ENCODE data around the gene MS4A14. TPM values are rescaled to one million over a fixed set of nuclear protein-coding genes. Genes with fewer than 3 reads are reported as not detected.
"Not testable (repeated sequence)": the region's sequence is repeated elsewhere in the genome, so short reads cannot be mapped to it uniquely, and the experiment has no call there.

The MS4A14 gene
- total and polyA plus RNA-seq, 8 donors, result under 0.01 to 4.1 (median 0.18) TPM; not detected in 3

DNA sequence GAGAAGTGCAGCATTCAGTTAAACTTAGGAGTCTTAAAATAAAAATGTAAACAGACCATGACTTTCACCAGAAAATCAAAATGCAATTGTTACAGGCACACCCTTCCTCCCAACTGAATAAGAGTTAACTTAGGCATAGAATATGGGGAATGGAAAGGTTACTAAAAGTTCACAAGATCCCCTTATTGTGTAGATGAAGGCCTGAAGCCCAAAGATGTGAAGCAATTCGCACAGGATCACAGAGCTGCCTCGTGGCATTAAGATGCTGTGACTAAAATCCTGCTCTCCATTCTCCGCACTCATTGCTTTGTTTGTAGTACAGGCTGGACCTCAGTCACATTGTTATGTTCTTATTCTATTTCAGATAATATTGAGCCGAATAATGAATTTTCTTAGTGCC lies 37.1 kb downstream of the MS4A14 start:
- DNase-seq, result no peak
- intact Hi-C loops (cut with DNase I; ENCODE audit: low total_unique reads), result no loop called here
- Histone ChIP-seq H3K27me3 (no peaks in the 10 kb centered on the region), H3K4me1 (no peaks in the 10 kb centered on the region), H3K9me3 (no peaks in the 10 kb centered on the region), H3K4me3 (no peak overlapping the region), H3K36me3 (no peaks in the 10 kb centered on the region), H3K27ac (no peak overlapping the region)
- 62 to 69% (median 63%) methylated on average over 4 of the region's 4 CpGs for WGBS, 5 donors
- TF ChIP-seq POLR2AphosphoS5 (IDR thresholded peaks at IDR 0.05), result no peak
- TF ChIP-seq, protein P1, sequence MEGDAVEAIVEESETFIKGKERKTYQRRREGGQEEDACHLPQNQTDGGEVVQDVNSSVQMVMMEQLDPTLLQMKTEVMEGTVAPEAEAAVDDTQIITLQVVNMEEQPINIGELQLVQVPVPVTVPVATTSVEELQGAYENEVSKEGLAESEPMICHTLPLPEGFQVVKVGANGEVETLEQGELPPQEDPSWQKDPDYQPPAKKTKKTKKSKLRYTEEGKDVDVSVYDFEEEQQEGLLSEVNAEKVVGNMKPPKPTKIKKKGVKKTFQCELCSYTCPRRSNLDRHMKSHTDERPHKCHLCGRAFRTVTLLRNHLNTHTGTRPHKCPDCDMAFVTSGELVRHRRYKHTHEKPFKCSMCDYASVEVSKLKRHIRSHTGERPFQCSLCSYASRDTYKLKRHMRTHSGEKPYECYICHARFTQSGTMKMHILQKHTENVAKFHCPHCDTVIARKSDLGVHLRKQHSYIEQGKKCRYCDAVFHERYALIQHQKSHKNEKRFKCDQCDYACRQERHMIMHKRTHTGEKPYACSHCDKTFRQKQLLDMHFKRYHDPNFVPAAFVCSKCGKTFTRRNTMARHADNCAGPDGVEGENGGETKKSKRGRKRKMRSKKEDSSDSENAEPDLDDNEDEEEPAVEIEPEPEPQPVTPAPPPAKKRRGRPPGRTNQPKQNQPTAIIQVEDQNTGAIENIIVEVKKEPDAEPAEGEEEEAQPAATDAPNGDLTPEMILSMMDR (IDR thresholded peaks at IDR 0.05), result no peak
- TF ChIP-seq EP300 (IDR thresholded peaks at IDR 0.05), result no peak
- TF ChIP-seq POLR2A (IDR thresholded peaks at IDR 0.05), result no peak

DNA sequence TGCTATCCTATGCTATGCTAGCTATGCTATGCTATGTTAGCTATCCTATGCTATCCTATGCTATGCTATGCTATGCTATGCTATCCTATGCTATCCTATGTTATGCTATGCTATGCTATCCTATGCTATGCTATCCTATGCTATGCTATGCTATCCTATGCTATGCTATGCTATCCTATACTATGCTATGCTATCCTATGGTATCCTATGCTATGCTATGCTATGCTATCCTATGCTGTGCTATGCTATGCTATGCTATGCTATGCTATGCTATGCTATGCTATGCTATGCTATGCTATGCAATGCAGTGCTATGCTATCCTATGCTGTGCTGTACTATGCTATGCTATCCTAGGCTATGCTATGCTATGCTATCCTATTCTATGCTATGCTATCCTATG lies 50.8 kb downstream of the MS4A14 start:
- Histone ChIP-seq H3K36me3 (no peaks in the 10 kb centered on the region), H3K4me1 (peaks cover 0 to 4% (median 0%) of the 10 kb centered on the region in 4 donors), H3K9me3 (no peaks in the 10 kb centered on the region), H3K27ac (no peak overlapping the region), H3K27me3 (no peaks in the 10 kb centered on the region), H3K4me3 (no peak overlapping the region)
- DNase-seq, result no peak
- no peak for TF ChIP-seq POLR2A (IDR thresholded peaks at IDR 0.05)
- no peak for TF ChIP-seq EP300 (IDR thresholded peaks at IDR 0.05)
- TF ChIP-seq, protein P1 (IDR thresholded peaks at IDR 0.05), result no peak
- TF ChIP-seq POLR2AphosphoS5 (IDR thresholded peaks at IDR 0.05), result no peak
- intact Hi-C loops (cut with DNase I; ENCODE audit: low total_unique reads), result no loop called here

DNA sequence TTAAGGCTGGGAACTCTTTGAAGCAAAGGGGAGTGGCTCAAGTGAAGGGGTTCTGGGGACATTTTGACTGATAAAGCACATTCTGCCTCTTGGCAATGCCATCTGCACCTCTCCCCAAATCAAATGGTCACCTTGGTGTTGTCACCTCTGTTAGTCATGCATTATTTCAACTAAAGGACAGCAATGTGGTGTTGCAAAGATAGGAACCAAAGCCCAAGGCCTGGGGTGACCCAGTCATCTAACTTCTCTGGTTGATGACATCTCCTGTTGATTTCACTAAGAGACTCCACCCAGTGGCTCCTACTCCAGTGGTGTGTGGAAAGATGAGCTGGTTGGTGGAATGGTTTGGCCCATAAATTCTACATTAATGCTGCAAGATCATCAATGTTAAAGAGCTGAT lies 51.6 kb downstream of the MS4A14 start:
- DNase-seq, result no peak
- Histone ChIP-seq H3K9me3 (no peaks in the 10 kb centered on the region), H3K36me3 (no peaks in the 10 kb centered on the region), H3K4me3 (no peak overlapping the region), H3K27me3 (no peaks in the 10 kb centered on the region), H3K4me1 (peaks cover 0 to 4% (median 0%) of the 10 kb centered on the region in 4 donors), H3K27ac (no peak overlapping the region)
- TF ChIP-seq POLR2AphosphoS5 (IDR thresholded peaks at IDR 0.05) (no peak), POLR2A (IDR thresholded peaks at IDR 0.05) (no peak), EP300 (IDR thresholded peaks at IDR 0.05) (no peak)
- TF ChIP-seq, protein P1 (IDR thresholded peaks at IDR 0.05), result no peak
- intact Hi-C loops (cut with DNase I; ENCODE audit: low total_unique reads), result no loop called here

DNA sequence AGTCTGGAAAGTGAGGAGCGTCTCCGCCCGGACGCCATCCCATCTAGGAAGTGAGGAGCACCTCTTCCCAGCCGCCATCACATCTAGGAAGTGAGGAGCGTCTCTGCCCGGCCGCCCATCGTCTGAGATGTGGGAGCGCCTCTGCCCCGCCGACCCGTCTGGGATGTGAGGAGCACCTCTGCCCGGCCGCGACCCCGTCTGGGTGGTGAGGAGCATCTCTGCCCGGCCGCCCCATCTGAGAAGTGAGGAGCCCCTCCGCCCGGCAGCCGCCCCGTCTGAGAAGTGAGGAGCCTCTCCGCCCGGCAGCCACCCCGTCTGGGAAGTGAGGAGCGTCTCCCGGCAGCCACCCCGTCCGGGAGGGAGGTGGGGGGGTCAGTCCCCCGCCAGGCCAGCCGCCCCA lies 54.9 kb downstream of the MS4A14 start:
- 92 to 99% (median 94%) methylated on average over 15 to 32 of the region's 32 CpGs; no CpG with 5 or more reads in 1 of the 5 donors for WGBS, 5 donors

DNA sequence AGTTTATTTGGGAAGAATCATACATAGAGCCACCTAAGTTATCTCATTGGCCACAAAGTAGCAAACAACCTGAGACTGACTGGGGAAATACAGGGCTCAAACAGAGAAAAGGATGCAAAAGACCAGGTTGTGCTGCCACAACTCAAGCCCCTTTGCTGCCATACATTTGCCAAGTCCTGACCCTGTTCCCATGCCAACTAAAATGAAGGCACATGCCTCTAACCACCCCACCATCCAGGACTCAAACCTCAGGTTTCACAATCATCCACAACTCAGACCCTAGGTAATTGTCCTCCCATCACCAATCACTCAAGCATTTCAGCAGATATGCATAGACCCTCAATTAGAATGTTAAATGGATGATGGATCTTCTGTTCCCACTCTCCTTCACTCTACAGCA lies 58.0 kb downstream of the MS4A14 start:
- no peaks in the 10 kb centered on the region for H3K36me3 ChIP-seq
- intact Hi-C loops (cut with DNase I; ENCODE audit: low total_unique reads), result no loop called here
- no peaks in the 10 kb centered on the region for H3K4me1 ChIP-seq
- no peak overlapping the region for H3K27ac ChIP-seq
- H3K4me3 ChIP-seq, result no peak overlapping the region
- no peak for TF ChIP-seq POLR2AphosphoS5 (IDR thresholded peaks at IDR 0.05)
- TF ChIP-seq POLR2A (IDR thresholded peaks at IDR 0.05), result no peak
- TF ChIP-seq EP300 (IDR thresholded peaks at IDR 0.05), result no peak
- TF ChIP-seq, protein P1 (IDR thresholded peaks at IDR 0.05), result no peak
- H3K27me3 ChIP-seq, result no peaks in the 10 kb centered on the region
- DNase-seq, result no peak
- no peaks in the 10 kb centered on the region for H3K9me3 ChIP-seq

More for the DNA sequence above, 54.9 kb downstream of the MS4A14 start:
- H3K36me3 ChIP-seq; H3K9me3 ChIP-seq; DNase-seq; intact Hi-C loops (cut with DNase I; ENCODE audit: low total_unique reads); H3K27ac ChIP-seq; H3K27me3 ChIP-seq; H3K4me3 ChIP-seq; H3K4me1 ChIP-seq: not testable (repeated sequence)

Measured in stomach (tissue), 9 donors.